Endothelial cell of umbilical vein (primary cell): ENCODE results near the gene COL15A1. TPM values are rescaled to one million over a fixed set of nuclear protein-coding genes. Genes with fewer than 3 reads are reported as not detected.

ENCODE experiments used
- BruUV-seq: library from RNA; stranded (reverse); fragments of 400-500 nt; replicated peaks from 2 replicates; lab custom pipeline; 2021; lab: Mats Ljungman, UMichigan
- CTCF ChIA-PET: fragments of 300-600, 350-600 bp; sonication (Branson Sonifier 250); formaldehyde crosslinking; loops from one replicate; lab custom pipeline; 2021; ENCODE audit warnings: antibody characterized with exemption, inconsistent platforms; lab: Charles Lee
- POLR2A ChIA-PET: fragments of 300-600, 350-600 bp; sonication (Branson Sonifier 250); formaldehyde crosslinking; loops from one replicate; lab custom pipeline; 2021; ENCODE audit warnings: antibody characterized with exemption, inconsistent platforms; lab: Charles Lee
- DNase-seq: peaks from one replicate; pipeline ENCODE4 v3.0.0-alpha.2; 2011; ENCODE audit warnings: low read depth, low spot score
- FAIRE-seq: peaks from 2 replicates; lab custom pipeline; 2011; peaks lifted over from hg19 to GRCh38; lab: Jason Lieb, UNC
- H2AFZ ChIP-seq: 2 replicates; pipeline ENCODE4 v1.6.0; 2012; ENCODE audit warnings: low read depth, low read length, control low read depth, inconsistent platforms
- H3K27ac ChIP-seq: 2 replicates; pipeline ENCODE4 v1.5.1; 2011; ENCODE audit warnings: low read depth, mild to moderate bottlenecking, control low read depth, low read length, moderate library complexity; ENCODE audit not compliant: insufficient read depth
- H3K27me3 ChIP-seq, 2 experiments: 2 replicates each; pipeline versions ENCODE4 v1.6.0 to v1.6.1; 2011; ENCODE audit warnings: low read length in 2 of 2, mixed read lengths in 1 of 2; ENCODE audit not compliant: control insufficient read depth in 2 of 2, insufficient read depth in 2 of 2
- H3K36me3 ChIP-seq, 2 experiments: 2 replicates in 1 of 2; 3 replicates in 1 of 2; pipeline ENCODE4 v1.5.1; 2011; ENCODE audit warnings: low read length in 2 of 2, mild to moderate bottlenecking in 1 of 2, moderate library complexity in 1 of 2; ENCODE audit not compliant: control insufficient read depth in 2 of 2, insufficient read depth in 2 of 2; ENCODE audit errors: extremely low read depth in 1 of 2
- H3K4me1 ChIP-seq: 3 replicates; pipeline ENCODE4 v1.5.1; 2011; ENCODE audit warnings: mild to moderate bottlenecking, low read length; ENCODE audit not compliant: control insufficient read depth, insufficient read depth; ENCODE audit errors: extremely low read depth
- H3K4me2 ChIP-seq: 2 replicates; pipeline ENCODE4 v1.6.1; 2011; ENCODE audit warnings: low read length, control low read depth, mixed read lengths; ENCODE audit not compliant: insufficient read depth
- H3K4me3 ChIP-seq, 3 experiments: fragments of 200-600 bp in 1 of 3; sonication (generic), shearing (Covaris generic) in 1 of 3; replicated peaks in 1 of 3; 2 replicates each; pipeline ENCODE4 v1.5.1; 2011 to 2016; ENCODE audit warnings: control low read depth in 3 of 3, low read length in 3 of 3, mild to moderate bottlenecking in 2 of 3, inconsistent platforms in 1 of 3, low read depth in 1 of 3, moderate library complexity in 1 of 3; ENCODE audit not compliant: insufficient read depth in 1 of 3
- H3K79me2 ChIP-seq: 2 replicates; pipeline ENCODE4 v1.6.0; 2012; ENCODE audit warnings: low read length, inconsistent platforms; ENCODE audit not compliant: control insufficient read depth, insufficient read depth
- H3K9ac ChIP-seq: replicated peaks from 2 replicates; pipeline ENCODE3; 2011; ENCODE audit warnings: low read length, control low read depth; ENCODE audit not compliant: insufficient read depth; ENCODE audit errors: extremely low read depth
- H3K9me1 ChIP-seq: replicated peaks from 3 replicates; pipeline ENCODE4 v1.6.0; 2011; ENCODE audit warnings: mild to moderate bottlenecking, low read length; ENCODE audit not compliant: control insufficient read depth, insufficient read depth; ENCODE audit errors: extremely low read depth
- H3K9me3 ChIP-seq: replicated peaks from 2 replicates; pipeline ENCODE4 v1.5.1; 2012; ENCODE audit warnings: low read length, inconsistent platforms; ENCODE audit not compliant: control insufficient read depth, insufficient read depth
- H4K20me1 ChIP-seq: replicated peaks from 2 replicates; pipeline ENCODE3; 2011; ENCODE audit warnings: mild to moderate bottlenecking, low read length; ENCODE audit not compliant: control insufficient read depth, insufficient read depth; ENCODE audit errors: extremely low read depth
- CTCF ChIP-seq, 2 donors: IDR thresholded peaks; 1 replicate in 1 of 2; 2 replicates in 1 of 2; pipeline ENCODE4 v1.5.1; 2011; ENCODE audit warnings: low read length in 2 of 2, mild to moderate bottlenecking in 2 of 2, moderate library complexity in 2 of 2, control low read depth in 1 of 2, inconsistent platforms in 1 of 2, low read depth in 1 of 2; ENCODE audit not compliant: insufficient read depth in 1 of 2; ENCODE audit errors: extremely low read depth in 1 of 2
- EZH2 ChIP-seq: IDR thresholded peaks from 2 replicates; pipeline ENCODE4 v1.6.1; 2012; ENCODE audit warnings: borderline replicate concordance, low read depth, mild to moderate bottlenecking, moderate library complexity, low read length, inconsistent platforms; ENCODE audit not compliant: severe bottlenecking
- FOS ChIP-seq: IDR thresholded peaks from 2 replicates; pipeline ENCODE4 v1.6.1; 2011; ENCODE audit warnings: mild to moderate bottlenecking, low read length, moderate library complexity, borderline replicate concordance; ENCODE audit not compliant: insufficient read depth
- GATA2 ChIP-seq: IDR thresholded peaks from 2 replicates; pipeline ENCODE4 v1.7.0; 2011; ENCODE audit warnings: low read depth, mild to moderate bottlenecking, moderate library complexity, mixed read lengths, low read length; ENCODE audit not compliant: insufficient read length, insufficient read depth
- JUN ChIP-seq: IDR thresholded peaks from 2 replicates; pipeline ENCODE4 v1.6.1; 2011; ENCODE audit warnings: borderline replicate concordance, low read depth; ENCODE audit not compliant: insufficient read length, insufficient read depth
- MAX ChIP-seq: IDR thresholded peaks from 2 replicates; pipeline ENCODE4 v1.6.1; 2011; ENCODE audit not compliant: insufficient read depth, insufficient read length
- MYC ChIP-seq: IDR thresholded peaks from one replicate; pipeline ENCODE4 v1.6.1; 2011; ENCODE audit warnings: mild to moderate bottlenecking, low read depth, low read length
- POLR2A ChIP-seq: IDR thresholded peaks from 2 replicates; pipeline ENCODE4 v1.6.1; 2012; ENCODE audit warnings: low read depth, mild to moderate bottlenecking, control low read depth, low read length
- POLR2AphosphoS5 ChIP-seq: IDR thresholded peaks from 2 replicates; pipeline ENCODE4 v1.6.1; 2012; ENCODE audit warnings: low read depth, mild to moderate bottlenecking, control low read depth, low read length, moderate library complexity; ENCODE audit not compliant: insufficient read depth
- dilution Hi-C: fragments of 300-500 bp; cut with MboI; formaldehyde crosslinking; loops from one replicate; pipeline ENCODE4 v1.15.0; 2019; ENCODE audit warnings: low sequenced_read_pairs; ENCODE audit not compliant: extremely low pct_ligation_motif_present
- intact Hi-C: fragments of 100-400 bp; cut with micrococcal nuclease; formaldehyde crosslinking; loops from one replicate; pipeline ENCODE4 v1.10.0; 2022
- polyA plus RNA-seq, 4 experiments: library from polyadenylated mRNA; depleted of rRNA in 3 of 4; stranded (reverse) in 3 of 4; unstranded in 1 of 4; fragments of >200 nt; gene quantifications; 2 replicates each; pipeline versions ENCODE4 v1.2.1 to v1.2.3, GENCODE V29; 2011 to 2012; ENCODE audit warnings: missing spikeins in 1 of 4
- total RNA-seq: library from RNA; stranded (reverse); gene quantifications from 2 replicates; pipeline ENCODE4 v1.2.3, GENCODE V29; 2021

Gene COL15A1
- total and polyA plus RNA-seq, 2 donors (not counting 3 experiments of a cell fraction or from before 2014, with no cell fraction given): not detected

- Histone ChIP-seq H3K4me1 (no peaks in the 10 kb centered on the region), H3K27ac (no peak overlapping the region), H2AFZ (no peak overlapping the region), H3K79me2 (no peaks in the 10 kb centered on the region), H3K36me3 (no peaks in the 10 kb centered on the region), H3K9me1 (no peaks in the 10 kb centered on the region), H3K4me2 (no peak overlapping the region), H4K20me1 (no peaks in the 10 kb centered on the region), H3K4me3 (no peak overlapping the region), H3K9ac (no peak overlapping the region), H3K27me3 (peaks cover 4 to 7% of the 10 kb centered on the region in 2 experiments), H3K9me3 (no peaks in the 10 kb centered on the region)
- FAIRE-seq (no peak), DNase-seq (no peak)
- intact Hi-C loops: no loop called here
- TF ChIP-seq MYC (no peak), MAX (no peak), GATA2 (no peak), FOS (no peak), CTCF (IDR thresholded peaks at IDR 0.05; ENCODE audit: extremely low read depth in 1 of 2, insufficient read depth in 1 of 2, low read depth in 1 of 2, low read length in 2 of 2) (no peak), JUN (no peak), POLR2A (no peak), EZH2 (no peak), POLR2AphosphoS5 (no peak)
- dilution Hi-C loops: no loop called here
- CTCF ChIA-PET: interaction anchor here (0.8 kb wide), 1 partner anchor 41 kb away, joined by 3 read pairs; no protein-coding TSS in a partner anchor
- POLR2A ChIA-PET: no interaction called here
- BruUV-seq: no TSS peak
These were observed 118.8 kb downstream of the COL15A1 start for GRCh38 chr9:99062549-99062948.
